Gastroesophageal sphincter (tissue), 4 donors: ENCODE measurements around the gene GRID1. TPM values are rescaled to one million over a fixed set of nuclear protein-coding genes. Genes with fewer than 3 reads are reported as not detected.

Experiments
- ATAC-seq: fragments of 150-250 bp; one replicate; pipeline ENCODE4 v1.9.1; 2016; ENCODE audit warnings: mild to moderate bottlenecking, moderate library complexity
- H3K27ac ChIP-seq, 4 donors: fragments of 200-600 bp; sonication (generic) in 3 of 4; 1 replicate in 3 of 4; 2 replicates in 1 of 4; pipeline ENCODE4 v1.5.1; 2016 to 2019
- H3K27me3 ChIP-seq: fragments of 200-600 bp; sonication (generic); one replicate; pipeline ENCODE4 v1.5.1; 2019
- H3K36me3 ChIP-seq, 2 donors: fragments of 200-600 bp; sonication (generic); one replicate each; pipeline ENCODE4 v1.5.1; 2019; ENCODE audit warnings: control low read depth in 1 of 2
- H3K4me1 ChIP-seq, 3 donors: fragments of 200-600 bp; sonication (generic); 1 replicate in 2 of 3; 2 replicates in 1 of 3; pipeline ENCODE4 v1.5.1; 2016 to 2019; ENCODE audit warnings: control low read depth in 2 of 3
- H3K4me3 ChIP-seq, 2 donors: fragments of 200-600 bp; sonication (generic); one replicate each; pipeline ENCODE4 v1.5.1; 2019; ENCODE audit warnings: mild to moderate bottlenecking in 1 of 2, moderate library complexity in 1 of 2
- H3K9me3 ChIP-seq, 3 donors: fragments of 200-600 bp; sonication (generic); one replicate each; pipeline ENCODE4 v1.5.1; 2017 to 2019; ENCODE audit warnings: control low read depth in 2 of 3
- CTCF ChIP-seq, 4 experiments: fragments of 200-600 bp in 2 of 4; fragments of 450-650 bp in 2 of 4; sonication (generic) in 1 of 4; IDR thresholded peaks; one replicate each; pipeline ENCODE4 v1.5.1; 2017 to 2019; ENCODE audit warnings: antibody characterized with exemption in 4 of 4, mild to moderate bottlenecking in 2 of 4, moderate library complexity in 2 of 4
- EP300 ChIP-seq: sonication (generic); formaldehyde crosslinking; IDR thresholded peaks from one replicate; pipeline ENCODE4 v1.6.1; 2017; ENCODE audit warnings: antibody characterized with exemption, mild to moderate bottlenecking
- POLR2A ChIP-seq, 2 donors: fragments of 450-650 bp; IDR thresholded peaks; one replicate each; pipeline ENCODE4 v1.6.1; 2017; ENCODE audit warnings: antibody characterized with exemption in 2 of 2, mild to moderate bottlenecking in 2 of 2, moderate library complexity in 1 of 2
- POLR2AphosphoS5 ChIP-seq: sonication (generic); formaldehyde crosslinking; IDR thresholded peaks from one replicate; pipeline ENCODE4 v1.6.1; 2017; ENCODE audit warnings: antibody characterized with exemption
- WGBS, 2 donors: methylation state at CpG; one replicate each; pipeline ENCODE4 v1.1.5; 2018; ENCODE audit warnings: low coverage in 1 of 2; 5-methylcytosine and 5-hydroxymethylcytosine counted together
- total RNA-seq, 4 donors: library from RNA; depleted of rRNA; stranded (reverse); fragments of >200 nt; gene quantifications; one replicate each; pipeline ENCODE4 v1.1.0, GENCODE V29; 2016

Gene GRID1
- total RNA-seq, 4 donors from 2014 or later, result 1.2 to 2.7 (median 1.7) TPM

- no peaks in the 10 kb centered on the region for H3K27me3 ChIP-seq
- H3K4me3 ChIP-seq, result no peak overlapping the region
- H3K36me3 ChIP-seq, result no peaks in the 10 kb centered on the region
- WGBS, 2 donors, result 86 to 100% methylated on average over 2 to 3 of the region's 3 CpGs
- no peak for TF ChIP-seq POLR2A (IDR thresholded peaks at IDR 0.05)
- no peak for TF ChIP-seq POLR2AphosphoS5
- TF ChIP-seq EP300, result no peak
- TF ChIP-seq CTCF (IDR thresholded peaks at IDR 0.05), result no peak
- H3K27ac ChIP-seq, result no peak overlapping the region
- H3K4me1 ChIP-seq, result peaks cover 0 to 28% (median 9%) of the 10 kb centered on the region in 3 donors
- ATAC-seq, result no peak
- no peaks in the 10 kb centered on the region for H3K9me3 ChIP-seq
These were observed 451.9 kb downstream of the GRID1 start for GRCh38 chr10:85914720-85915119.

- H3K27ac ChIP-seq, result no peak overlapping the region
- 69 to 78% methylated on average over 3 of the region's 3 CpGs for WGBS, 2 donors
- H3K4me3 ChIP-seq, result no peak overlapping the region
- no peak for TF ChIP-seq EP300
- no peak for TF ChIP-seq CTCF (IDR thresholded peaks at IDR 0.05)
- no peak for TF ChIP-seq POLR2A (IDR thresholded peaks at IDR 0.05)
- TF ChIP-seq POLR2AphosphoS5, result no peak
- no peaks in the 10 kb centered on the region for H3K27me3 ChIP-seq
- no peaks in the 10 kb centered on the region for H3K9me3 ChIP-seq
- ATAC-seq, result no peak
- no peaks in the 10 kb centered on the region for H3K36me3 ChIP-seq
- no peaks in the 10 kb centered on the region for H3K4me1 ChIP-seq
These were observed 458.1 kb downstream of the GRID1 start for GRCh38 chr10:85908462-85908861.

GRCh38 chr10:85902051-85902450 is 464.5 kb downstream of the GRID1 start:
- TF ChIP-seq EP300 (no peak), POLR2A (IDR thresholded peaks at IDR 0.05) (no peak), CTCF (IDR thresholded peaks at IDR 0.05) (no peak), POLR2AphosphoS5 (no peak)
- Histone ChIP-seq H3K27ac (no peak overlapping the region), H3K27me3 (no peaks in the 10 kb centered on the region), H3K4me3 (no peak overlapping the region), H3K4me1 (no peaks in the 10 kb centered on the region), H3K9me3 (no peaks in the 10 kb centered on the region), H3K36me3 (no peaks in the 10 kb centered on the region)
- WGBS, 2 donors, result 72 to 79% methylated on average over 5 of the region's 5 CpGs
- ATAC-seq, result no peak

- Histone ChIP-seq H3K9me3 (no peaks in the 10 kb centered on the region), H3K27ac (no peak overlapping the region), H3K27me3 (no peaks in the 10 kb centered on the region), H3K4me1 (no peaks in the 10 kb centered on the region), H3K4me3 (no peak overlapping the region), H3K36me3 (no peaks in the 10 kb centered on the region)
- WGBS, 2 donors, result 77 to 87% methylated on average over 4 of the region's 4 CpGs
- ATAC-seq, result no peak
- TF ChIP-seq POLR2AphosphoS5 (no peak), EP300 (no peak)
These were observed 465.0 kb downstream of the GRID1 start for GRCh38 chr10:85901599-85901998.

GRCh38 chr10:85900487-85900886 is 466.1 kb downstream of the GRID1 start:
- no peaks in the 10 kb centered on the region for H3K36me3 ChIP-seq
- no peaks in the 10 kb centered on the region for H3K9me3 ChIP-seq
- H3K4me3 ChIP-seq, result no peak overlapping the region
- TF ChIP-seq POLR2A (IDR thresholded peaks at IDR 0.05), result no peak
- TF ChIP-seq CTCF (IDR thresholded peaks at IDR 0.05), result no peak
- TF ChIP-seq EP300, result no peak
- TF ChIP-seq POLR2AphosphoS5, result no peak
- H3K27me3 ChIP-seq, result no peaks in the 10 kb centered on the region
- 50 to 60% methylated on average over 1 to 2 of the region's 2 CpGs for WGBS, 2 donors
- no peak overlapping the region for H3K27ac ChIP-seq
- no peak for ATAC-seq
- H3K4me1 ChIP-seq, result no peaks in the 10 kb centered on the region
